B cell (primary cell): Measurements from ENCODE around the gene SPIB. TPM values are rescaled to one million over a fixed set of nuclear protein-coding genes. Genes with fewer than 3 reads are reported as not detected.

Experiments used
- ATAC-seq: fragments of 200-7000 bp; cut with Tn5 transposase; one replicate; pipeline ENCODE4 v1.10.0; 2021; ENCODE audit warnings: low read depth, mild to moderate bottlenecking, moderate number of reproducible peaks, moderate library complexity
- CTCF ChIA-PET: fragments of 350-600 bp; sonication (Branson Sonifier 250); formaldehyde crosslinking; loops from one replicate; lab custom pipeline; 2021; ENCODE audit warnings: antibody characterized with exemption, inconsistent platforms; lab: Charles Lee
- POLR2A ChIA-PET: fragments of 350-600 bp; sonication (Branson Sonifier 250); formaldehyde crosslinking; loops from one replicate; lab custom pipeline; 2021; ENCODE audit warnings: antibody characterized with exemption; lab: Charles Lee
- DNase-seq: peaks from one replicate; pipeline ENCODE4 v3.0.0; 2013
- H2AFZ ChIP-seq: 2 replicates; pipeline ENCODE4 v1.6.1; 2012; ENCODE audit warnings: mild to moderate bottlenecking, low read depth, low read length; ENCODE audit not compliant: insufficient read depth, poor library complexity, severe bottlenecking
- H3K27ac ChIP-seq, 2 donors: 1 replicate in 1 of 2; 2 replicates in 1 of 2; pipeline ENCODE4 v1.5.1; 2012 to 2013; ENCODE audit warnings: low read length in 2 of 2, mild to moderate bottlenecking in 2 of 2, moderate library complexity in 1 of 2
- H3K27me3 ChIP-seq, 4 experiments: fragments of 200-600 bp in 1 of 4; sonication (generic) in 1 of 4; replicated peaks in 1 of 4; 1 replicate in 2 of 4; 2 replicates in 2 of 4; pipeline versions ENCODE4 v1.6.1 to v1.7.0; 2013 to 2016; ENCODE audit warnings: low read length in 3 of 4, mild to moderate bottlenecking in 2 of 4, mixed read lengths in 1 of 4, moderate library complexity in 1 of 4; ENCODE audit not compliant: insufficient read depth in 4 of 4, control insufficient read depth in 3 of 4; ENCODE audit errors: control extremely low read depth in 1 of 4
- H3K36me3 ChIP-seq, 2 experiments: replicated peaks in 1 of 2; 1 replicate in 1 of 2; 2 replicates in 1 of 2; pipeline versions ENCODE4 v1.6.1 to v1.7.1; 2013; ENCODE audit warnings: low read length in 1 of 2; ENCODE audit not compliant: insufficient read depth in 2 of 2, control insufficient read depth in 1 of 2; ENCODE audit errors: control extremely low read depth in 1 of 2, extremely low read depth in 1 of 2
- H3K4me1 ChIP-seq, 2 donors: fragments of 200-600 bp in 1 of 2; sonication (generic) in 1 of 2; 1 replicate in 1 of 2; 2 replicates in 1 of 2; pipeline versions ENCODE4 v1.5.1 to v1.6.1; 2013 to 2017; ENCODE audit warnings: low read length in 2 of 2; ENCODE audit not compliant: control insufficient read depth in 2 of 2, insufficient read depth in 2 of 2
- H3K4me2 ChIP-seq: replicated peaks from 2 replicates; pipeline ENCODE3; 2012; ENCODE audit warnings: mild to moderate bottlenecking, low read depth, low read length; ENCODE audit not compliant: poor library complexity, severe bottlenecking
- H3K4me3 ChIP-seq, 5 experiments: fragments of 200-600 bp in 1 of 5; sonication (generic) in 1 of 5; 1 replicate in 3 of 5; 2 replicates in 2 of 5; pipeline versions ENCODE4 v1.5.1 to v1.7.0; 2011 to 2016; ENCODE audit warnings: low read length in 4 of 5, mild to moderate bottlenecking in 4 of 5, low read depth in 2 of 5, control low read depth in 1 of 5, moderate library complexity in 1 of 5; ENCODE audit not compliant: insufficient read depth in 1 of 5; ENCODE audit errors: control extremely low read depth in 1 of 5, extremely low read depth in 1 of 5
- H3K79me2 ChIP-seq: fragments of 200-600 bp; sonication (generic); one replicate; pipeline ENCODE4 v1.6.0; 2016; ENCODE audit warnings: low read length; ENCODE audit not compliant: control insufficient read depth, insufficient read depth
- H3K9ac ChIP-seq: fragments of 200-600 bp; sonication (generic); 2 replicates; pipeline ENCODE4 v1.6.1; 2017; ENCODE audit warnings: mild to moderate bottlenecking, low read length, moderate library complexity
- H3K9me3 ChIP-seq, 3 donors: one replicate each; pipeline versions ENCODE4 v1.6.1 to v1.7.1; 2013; ENCODE audit warnings: low read length in 2 of 3; ENCODE audit not compliant: control insufficient read depth in 2 of 3, insufficient read depth in 1 of 3; ENCODE audit errors: control extremely low read depth in 1 of 3
- H4K20me1 ChIP-seq: 2 replicates; pipeline ENCODE4 v1.6.0; 2012; ENCODE audit warnings: mild to moderate bottlenecking, low read length; ENCODE audit not compliant: insufficient read depth, control insufficient read depth, poor library complexity, severe bottlenecking
- H3K27ac Mint-ChIP-seq: one replicate; pipeline ENCODE4 v1.8.0; 2021; ENCODE audit warnings: mixed read lengths
- H3K27me3 Mint-ChIP-seq: one replicate; pipeline ENCODE4 v1.8.0; 2021; ENCODE audit warnings: mixed read lengths
- H3K4me1 Mint-ChIP-seq: one replicate; pipeline ENCODE4 v1.8.0; 2021; ENCODE audit warnings: mixed read lengths
- H3K4me3 Mint-ChIP-seq: one replicate; pipeline ENCODE4 v1.8.0; 2021; ENCODE audit warnings: mixed read lengths
- H3K9me3 Mint-ChIP-seq: one replicate; pipeline ENCODE4 v1.8.0; 2022; ENCODE audit warnings: mixed read lengths; ENCODE audit not compliant: insufficient read depth
- CTCF ChIP-seq: fragments of 200-600 bp; IDR thresholded peaks from one replicate; pipeline ENCODE4 v1.8.0; 2022; ENCODE audit warnings: antibody characterized with exemption, mild to moderate bottlenecking
- EZH2 ChIP-seq: IDR thresholded peaks from 2 replicates; pipeline ENCODE4 v1.6.1; 2012; ENCODE audit warnings: borderline replicate concordance, low read depth, mild to moderate bottlenecking, moderate library complexity, low read length; ENCODE audit not compliant: insufficient read depth, poor library complexity, severe bottlenecking
- WGBS: methylation state at CpG from one replicate; pipeline ENCODE4 v1.1.5; 2013; ENCODE audit warnings: missing lambda C conversion rate; ENCODE audit not compliant: insufficient coverage; 5-methylcytosine and 5-hydroxymethylcytosine counted together
- intact Hi-C: fragments of 100-400 bp; cut with micrococcal nuclease; formaldehyde crosslinking; loops from one replicate; pipeline ENCODE4 v1.10.0; 2022
- polyA plus RNA-seq: library from polyadenylated mRNA; depleted of rRNA; stranded (reverse); fragments of >200 nt; gene quantifications from 2 replicates; pipeline ENCODE4 v1.2.3, GENCODE V29; 2012
- total RNA-seq, 2 donors: library from RNA; stranded (reverse); fragments of 120-200 nt in 1 of 2; gene quantifications; 1 replicate in 1 of 2; 2 replicates in 1 of 2; pipeline versions ENCODE4 v1.2.3 to v1.2.4, GENCODE V29; 2013 to 2022

Gene SPIB
- total and polyA plus RNA-seq, 2 donors (not counting 1 experiment from before 2014, with no cell fraction given), result 183 to 205 TPM

- Histone ChIP-seq H3K4me3 (no peak overlapping the region), H2AFZ (no peak overlapping the region), H3K36me3 (peaks cover 0 to 19% of the 10 kb centered on the region in 2 experiments), H3K9ac (no peak overlapping the region), H3K9me3 (no peaks in the 10 kb centered on the region), H3K4me1 (no peaks in the 10 kb centered on the region), H3K27me3 (no peaks in the 10 kb centered on the region), H3K79me2 (peaks cover 29% of the 10 kb centered on the region), H3K27ac (no peak overlapping the region), H4K20me1 (no peaks in the 10 kb centered on the region), H3K4me2 (no peak overlapping the region)
- DNase-seq (no peak), ATAC-seq (no peak)
- no peaks in the 10 kb centered on the region for H3K4me1 Mint-ChIP-seq
- no peaks in the 10 kb centered on the region for H3K9me3 Mint-ChIP-seq
- H3K4me3 Mint-ChIP-seq, result no peak overlapping the region
- CTCF ChIA-PET, result interaction anchor here (0.7 kb wide), 1 partner anchor 26 kb away, joined by 3 read pairs; no protein-coding TSS in a partner anchor
- H3K27me3 Mint-ChIP-seq, result no peaks in the 10 kb centered on the region
- POLR2A ChIA-PET, result no interaction called here
- TF ChIP-seq CTCF, result no peak
- TF ChIP-seq EZH2, result no peak
- H3K27ac Mint-ChIP-seq, result no peak overlapping the region
- 95% methylated on average over 40 of the region's 41 CpGs for WGBS
- intact Hi-C loops, result no loop called here
Observed at GRCh38 chr19:50402544-50403301, 16.0 kb upstream of the SPIB start.

- H3K4me3 ChIP-seq, result no peak overlapping the region
- no peaks in the 10 kb centered on the region for H3K4me1 ChIP-seq
- DNase-seq (no peak), ATAC-seq (no peak)
- no peaks in the 10 kb centered on the region for H3K27me3 Mint-ChIP-seq
- 97% methylated on average over 16 of the region's 22 CpGs for WGBS
- peaks cover 0 to 31% of the 10 kb centered on the region in 2 experiments for H3K36me3 ChIP-seq
- no peaks in the 10 kb centered on the region for H3K27me3 ChIP-seq
- no peak overlapping the region for H2AFZ ChIP-seq
- no peaks in the 10 kb centered on the region for H3K4me1 Mint-ChIP-seq
- no peak overlapping the region for H3K4me3 Mint-ChIP-seq
- POLR2A ChIA-PET, result no interaction called here
- no peaks in the 10 kb centered on the region for H3K9me3 ChIP-seq
- TF ChIP-seq CTCF (no peak), EZH2 (no peak)
- CTCF ChIA-PET, result no interaction called here
- no peaks in the 10 kb centered on the region for H4K20me1 ChIP-seq
- intact Hi-C loops, result no loop called here
- H3K9me3 Mint-ChIP-seq, result no peaks in the 10 kb centered on the region
- no peak overlapping the region for H3K27ac ChIP-seq
- H3K4me2 ChIP-seq, result no peak overlapping the region
- H3K27ac Mint-ChIP-seq, result no peak overlapping the region
- no peak overlapping the region for H3K9ac ChIP-seq
- peaks cover 17% of the 10 kb centered on the region for H3K79me2 ChIP-seq
Observed at GRCh38 chr19:50406156-50406820, 12.4 kb upstream of the SPIB start.
